ENCODE measurements around the gene B4GALT1.

Gene B4GALT1

GRCh38 chr9:33106827-33107621 lies 60.1 kb downstream of the B4GALT1 start:
- H3K4me1 ChIP-seq = peaks cover 16% of the 10 kb centered on the region
- TF ChIP-seq CTCF (IDR thresholded peaks at IDR 0.05) = no peak
- peak overlapping the region; percentile 59 for H2AFZ ChIP-seq
- H3K9ac ChIP-seq = no peak overlapping the region
- no peaks in the 10 kb centered on the region for H3K79me2 ChIP-seq
- H3K4me3 ChIP-seq (ENCODE audit: low read depth, low read length) = no peak overlapping the region
- H3K27ac ChIP-seq = peak overlapping the region; percentile 74
- no peaks in the 10 kb centered on the region for H3K9me3 ChIP-seq (ENCODE audit: control insufficient read depth, low read length)
- H3K4me2 ChIP-seq (ENCODE audit: low read length) = peak overlapping the region; percentile 16
- H3K36me3 ChIP-seq (ENCODE audit: control insufficient read depth, insufficient read depth, low read length) = no peaks in the 10 kb centered on the region
- no peaks in the 10 kb centered on the region for H3K27me3 ChIP-seq (ENCODE audit: control insufficient read depth, insufficient read depth, low read length)

GRCh38 chr9:33106372-33106771 lies 60.8 kb downstream of the B4GALT1 start:
- no peak for TF ChIP-seq CTCF (IDR thresholded peaks at IDR 0.05)
- no peak overlapping the region for H3K9ac ChIP-seq
- H3K9me3 ChIP-seq (ENCODE audit: control insufficient read depth, low read length) = no peaks in the 10 kb centered on the region
- H3K27me3 ChIP-seq (ENCODE audit: control insufficient read depth, insufficient read depth, low read length) = no peaks in the 10 kb centered on the region
- peak overlapping the region; percentile 46 for H2AFZ ChIP-seq
- H3K79me2 ChIP-seq = no peaks in the 10 kb centered on the region
- no peak overlapping the region for H3K4me3 ChIP-seq (ENCODE audit: low read depth, low read length)
- peak overlapping the region; percentile 49 for H3K27ac ChIP-seq
- H3K4me2 ChIP-seq (ENCODE audit: low read length) = no peak overlapping the region
- peaks cover 16% of the 10 kb centered on the region for H3K4me1 ChIP-seq
- no peaks in the 10 kb centered on the region for H3K36me3 ChIP-seq (ENCODE audit: control insufficient read depth, insufficient read depth, low read length)

- Histone ChIP-seq H3K9me3 (ENCODE audit: control insufficient read depth, low read length) (no peaks in the 10 kb centered on the region), H3K4me3 (ENCODE audit: low read depth, low read length) (no peak overlapping the region), H3K4me2 (ENCODE audit: low read length) (no peak overlapping the region), H3K79me2 (no peaks in the 10 kb centered on the region), H3K4me1 (peaks cover 16% of the 10 kb centered on the region), H2AFZ (peak overlapping the region; percentile 46), H3K27me3 (ENCODE audit: control insufficient read depth, insufficient read depth, low read length) (no peaks in the 10 kb centered on the region), H3K27ac (peak overlapping the region; percentile 49), H3K36me3 (ENCODE audit: control insufficient read depth, insufficient read depth, low read length) (no peaks in the 10 kb centered on the region), H3K9ac (no peak overlapping the region)
- no peak for TF ChIP-seq CTCF (IDR thresholded peaks at IDR 0.05)
These were observed 61.2 kb downstream of the B4GALT1 start for GRCh38 chr9:33105959-33106358.

- Histone ChIP-seq H3K27ac (no peak overlapping the region), H3K4me2 (ENCODE audit: low read length) (no peak overlapping the region), H3K79me2 (no peaks in the 10 kb centered on the region), H3K36me3 (ENCODE audit: control insufficient read depth, insufficient read depth, low read length) (no peaks in the 10 kb centered on the region), H3K9ac (no peak overlapping the region), H3K4me3 (ENCODE audit: low read depth, low read length) (no peak overlapping the region), H3K27me3 (ENCODE audit: control insufficient read depth, insufficient read depth, low read length) (no peaks in the 10 kb centered on the region), H3K9me3 (ENCODE audit: control insufficient read depth, low read length) (no peaks in the 10 kb centered on the region), H2AFZ (no peak overlapping the region), H3K4me1 (peaks cover 16% of the 10 kb centered on the region)
- no peak for TF ChIP-seq CTCF (IDR thresholded peaks at IDR 0.05)
These were observed 61.6 kb downstream of the B4GALT1 start for GRCh38 chr9:33105504-33105903.

GRCh38 chr9:33104401-33104800 lies 62.7 kb downstream of the B4GALT1 start:
- no peaks in the 10 kb centered on the region for H3K9me3 ChIP-seq (ENCODE audit: control insufficient read depth, low read length)
- H3K4me2 ChIP-seq (ENCODE audit: low read length) = no peak overlapping the region
- no peak overlapping the region for H3K27ac ChIP-seq
- H2AFZ ChIP-seq = no peak overlapping the region
- H3K9ac ChIP-seq = no peak overlapping the region
- no peaks in the 10 kb centered on the region for H3K79me2 ChIP-seq
- TF ChIP-seq CTCF (IDR thresholded peaks at IDR 0.05) = no peak
- peaks cover 16% of the 10 kb centered on the region for H3K4me1 ChIP-seq
- no peaks in the 10 kb centered on the region for H3K36me3 ChIP-seq (ENCODE audit: control insufficient read depth, insufficient read depth, low read length)
- H3K4me3 ChIP-seq (ENCODE audit: low read depth, low read length) = no peak overlapping the region
- H3K27me3 ChIP-seq (ENCODE audit: control insufficient read depth, insufficient read depth, low read length) = no peaks in the 10 kb centered on the region

Data from parathyroid adenoma (tissue), 2 donors.